MM.1S (cell line): Measurements from ENCODE around the gene CLEC2L.

ENCODE experiments used
- DNase-seq: peaks from one replicate; pipeline ENCODE4 v3.0.0-alpha.2; 2015
- H2AFZ ChIP-seq: fragments of 300-600 bp; sonication (generic); 2 replicates; pipeline ENCODE4 v1.6.0; 2016; ENCODE audit warnings: antibody characterized with exemption, low read length
- H3F3A ChIP-seq: fragments of 300-600 bp; sonication (generic); 2 replicates; pipeline ENCODE4 v1.6.1; 2016; ENCODE audit warnings: mild to moderate bottlenecking, antibody characterized with exemption, low read length, moderate library complexity, mixed read lengths; ENCODE audit not compliant: insufficient read depth
- H3K27ac ChIP-seq: fragments of 300-600 bp; sonication (generic); 2 replicates; pipeline ENCODE4 v1.5.1; 2016; ENCODE audit warnings: mild to moderate bottlenecking, low read length
- H3K27me3 ChIP-seq: fragments of 300-600 bp; sonication (generic); replicated peaks from 2 replicates; pipeline ENCODE4 v1.6.0; 2016; ENCODE audit warnings: low read length; ENCODE audit not compliant: insufficient read depth
- H3K36me3 ChIP-seq: fragments of 300-600 bp; sonication (generic); replicated peaks from 2 replicates; pipeline ENCODE4 v1.6.1; 2016; ENCODE audit warnings: mild to moderate bottlenecking, low read length, mixed read lengths; ENCODE audit not compliant: insufficient read depth
- H3K4me1 ChIP-seq: fragments of 300-600 bp; sonication (generic); 2 replicates; pipeline ENCODE4 v1.6.1; 2016; ENCODE audit warnings: low read length, mixed read lengths
- H3K4me2 ChIP-seq: fragments of 300-600 bp; sonication (generic); 2 replicates; pipeline ENCODE4 v1.6.0; 2016; ENCODE audit warnings: low read depth, low read length
- H3K4me3 ChIP-seq: fragments of 300-600 bp; sonication (generic); 2 replicates; pipeline ENCODE4 v1.5.1; 2016; ENCODE audit warnings: low read length, mixed read lengths
- H3K79me2 ChIP-seq: fragments of 300-600 bp; sonication (generic); 2 replicates; pipeline ENCODE4 v1.6.1; 2016; ENCODE audit warnings: mixed run types, low read length, mixed read lengths
- H3K9ac ChIP-seq: fragments of 300-600 bp; sonication (generic); 2 replicates; pipeline ENCODE4 v1.6.1; 2016; ENCODE audit warnings: low read length, mixed read lengths
- H3K9me2 ChIP-seq: fragments of 300-600 bp; sonication (generic); replicated peaks from 2 replicates; pipeline ENCODE4 v1.6.1; 2016; ENCODE audit warnings: mild to moderate bottlenecking, low read length, mixed read lengths; ENCODE audit not compliant: insufficient read depth
- H3K9me3 ChIP-seq: fragments of 300-600 bp; sonication (generic); replicated peaks from 2 replicates; pipeline ENCODE4 v1.6.1; 2016; ENCODE audit warnings: mild to moderate bottlenecking, low read length, mixed read lengths; ENCODE audit not compliant: insufficient read depth
- H4K20me1 ChIP-seq: fragments of 300-600 bp; sonication (generic); 2 replicates; pipeline ENCODE4 v1.6.1; 2016; ENCODE audit warnings: mild to moderate bottlenecking, low read length, moderate library complexity, mixed read lengths; ENCODE audit not compliant: insufficient read depth
- EZH2 ChIP-seq: fragments of 300-600 bp; sonication (generic); optimal IDR thresholded peaks from 2 replicates; pipeline ENCODE3; 2017; ENCODE audit warnings: low read depth, mild to moderate bottlenecking, antibody characterized with exemption, low read length, mixed read lengths
- EZH2phosphoT487 ChIP-seq: fragments of 300-600 bp; sonication (generic); IDR thresholded peaks from 2 replicates; pipeline ENCODE4 v1.6.1; 2018; ENCODE audit warnings: antibody characterized with exemption, low read length
- TF ChIP-seq, protein P1 (sequence below): fragments of 300-600 bp; sonication (generic); IDR thresholded peaks from 2 replicates; pipeline ENCODE4 v1.5.1; 2016; ENCODE audit warnings: antibody characterized with exemption, low read length, mixed read lengths

The CLEC2L gene

DNA sequence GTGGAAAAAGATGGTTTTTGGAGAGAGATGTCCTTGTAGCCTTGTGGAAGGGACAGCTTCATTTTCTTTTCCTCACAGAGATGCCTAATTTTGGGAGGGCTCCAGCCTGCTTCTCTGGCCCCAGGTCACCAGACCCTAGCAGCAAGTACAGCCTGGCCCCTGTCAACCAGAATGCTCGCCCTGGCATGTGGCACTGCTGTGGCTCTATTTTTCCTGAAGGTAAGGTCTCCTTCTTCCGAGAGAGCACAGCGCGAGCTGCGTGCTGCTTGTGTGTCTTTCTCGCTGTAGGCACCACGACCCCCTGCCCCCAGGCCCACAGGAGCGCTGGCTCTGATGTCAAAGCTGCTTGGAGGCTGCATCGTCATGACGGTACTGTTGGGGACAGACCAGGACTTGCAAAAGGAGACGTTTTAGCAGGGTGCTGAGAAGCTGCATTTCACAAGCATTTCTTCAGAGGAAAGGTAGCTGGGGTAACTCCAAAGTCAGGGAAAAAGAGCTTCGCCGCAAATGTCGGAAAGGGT is 58.7 kb downstream of the CLEC2L start:
- 0 out of 2 replicates have a peak, but pooled peaks cover 2% of the 10 kb centered on the region for H3K36me3 ChIP-seq
- no peak overlapping the region for H2AFZ ChIP-seq
- no peaks in the 10 kb centered on the region for H3K9me3 ChIP-seq
- H3K4me2 ChIP-seq, result no peak overlapping the region
- no peaks in the 10 kb centered on the region for H3F3A ChIP-seq
- no peaks in the 10 kb centered on the region for H3K79me2 ChIP-seq
- TF ChIP-seq, protein P1, sequence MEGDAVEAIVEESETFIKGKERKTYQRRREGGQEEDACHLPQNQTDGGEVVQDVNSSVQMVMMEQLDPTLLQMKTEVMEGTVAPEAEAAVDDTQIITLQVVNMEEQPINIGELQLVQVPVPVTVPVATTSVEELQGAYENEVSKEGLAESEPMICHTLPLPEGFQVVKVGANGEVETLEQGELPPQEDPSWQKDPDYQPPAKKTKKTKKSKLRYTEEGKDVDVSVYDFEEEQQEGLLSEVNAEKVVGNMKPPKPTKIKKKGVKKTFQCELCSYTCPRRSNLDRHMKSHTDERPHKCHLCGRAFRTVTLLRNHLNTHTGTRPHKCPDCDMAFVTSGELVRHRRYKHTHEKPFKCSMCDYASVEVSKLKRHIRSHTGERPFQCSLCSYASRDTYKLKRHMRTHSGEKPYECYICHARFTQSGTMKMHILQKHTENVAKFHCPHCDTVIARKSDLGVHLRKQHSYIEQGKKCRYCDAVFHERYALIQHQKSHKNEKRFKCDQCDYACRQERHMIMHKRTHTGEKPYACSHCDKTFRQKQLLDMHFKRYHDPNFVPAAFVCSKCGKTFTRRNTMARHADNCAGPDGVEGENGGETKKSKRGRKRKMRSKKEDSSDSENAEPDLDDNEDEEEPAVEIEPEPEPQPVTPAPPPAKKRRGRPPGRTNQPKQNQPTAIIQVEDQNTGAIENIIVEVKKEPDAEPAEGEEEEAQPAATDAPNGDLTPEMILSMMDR, result no peak
- no peaks in the 10 kb centered on the region for H3K27me3 ChIP-seq
- no peak overlapping the region for H3K9ac ChIP-seq
- H3K4me1 ChIP-seq, result no peaks in the 10 kb centered on the region
- H3K9me2 ChIP-seq, result no peaks in the 10 kb centered on the region
- H3K4me3 ChIP-seq, result no peak overlapping the region
- H4K20me1 ChIP-seq, result no peaks in the 10 kb centered on the region
- DNase-seq, result no peak
- H3K27ac ChIP-seq, result no peak overlapping the region

DNA sequence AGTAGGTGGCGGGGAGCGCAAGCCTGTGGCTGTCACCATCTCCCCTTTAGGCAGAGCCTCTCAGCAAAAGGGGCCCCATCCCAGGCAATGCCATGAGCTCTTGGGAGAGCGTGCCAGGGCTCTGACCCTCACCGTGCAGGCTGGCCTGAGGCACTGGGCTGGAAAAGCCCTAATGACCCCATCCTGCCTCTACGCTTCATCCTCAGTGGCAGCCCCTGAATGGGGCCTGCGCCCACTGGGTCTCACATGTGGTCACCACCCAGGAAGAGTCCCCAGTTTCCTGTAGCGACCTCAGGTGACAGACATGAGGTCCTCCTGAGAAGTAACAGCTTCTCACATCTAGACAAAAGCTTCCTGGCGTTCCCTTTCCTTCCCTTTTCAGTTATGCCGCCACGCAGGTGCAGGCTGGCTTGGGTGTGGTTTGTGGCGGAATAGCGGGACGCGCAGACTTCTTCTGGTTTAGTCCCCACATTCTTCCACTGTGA is 59.2 kb downstream of the CLEC2L start:
- H3F3A ChIP-seq, result no peaks in the 10 kb centered on the region
- no peaks in the 10 kb centered on the region for H3K27me3 ChIP-seq
- no peaks in the 10 kb centered on the region for H4K20me1 ChIP-seq
- no peak for DNase-seq
- H3K9ac ChIP-seq, result no peak overlapping the region
- no peak overlapping the region for H3K4me3 ChIP-seq
- 0 out of 2 replicates have a peak, but pooled peaks cover 2% of the 10 kb centered on the region for H3K36me3 ChIP-seq
- no peaks in the 10 kb centered on the region for H3K9me3 ChIP-seq
- no peak overlapping the region for H3K27ac ChIP-seq
- no peaks in the 10 kb centered on the region for H3K4me1 ChIP-seq
- H3K9me2 ChIP-seq, result no peaks in the 10 kb centered on the region
- no peak overlapping the region for H3K4me2 ChIP-seq
- TF ChIP-seq, protein P1, result no peak
- TF ChIP-seq EZH2phosphoT487 (no peak), EZH2 (no peak)
- no peaks in the 10 kb centered on the region for H3K79me2 ChIP-seq
- H2AFZ ChIP-seq, result no peak overlapping the region

DNA sequence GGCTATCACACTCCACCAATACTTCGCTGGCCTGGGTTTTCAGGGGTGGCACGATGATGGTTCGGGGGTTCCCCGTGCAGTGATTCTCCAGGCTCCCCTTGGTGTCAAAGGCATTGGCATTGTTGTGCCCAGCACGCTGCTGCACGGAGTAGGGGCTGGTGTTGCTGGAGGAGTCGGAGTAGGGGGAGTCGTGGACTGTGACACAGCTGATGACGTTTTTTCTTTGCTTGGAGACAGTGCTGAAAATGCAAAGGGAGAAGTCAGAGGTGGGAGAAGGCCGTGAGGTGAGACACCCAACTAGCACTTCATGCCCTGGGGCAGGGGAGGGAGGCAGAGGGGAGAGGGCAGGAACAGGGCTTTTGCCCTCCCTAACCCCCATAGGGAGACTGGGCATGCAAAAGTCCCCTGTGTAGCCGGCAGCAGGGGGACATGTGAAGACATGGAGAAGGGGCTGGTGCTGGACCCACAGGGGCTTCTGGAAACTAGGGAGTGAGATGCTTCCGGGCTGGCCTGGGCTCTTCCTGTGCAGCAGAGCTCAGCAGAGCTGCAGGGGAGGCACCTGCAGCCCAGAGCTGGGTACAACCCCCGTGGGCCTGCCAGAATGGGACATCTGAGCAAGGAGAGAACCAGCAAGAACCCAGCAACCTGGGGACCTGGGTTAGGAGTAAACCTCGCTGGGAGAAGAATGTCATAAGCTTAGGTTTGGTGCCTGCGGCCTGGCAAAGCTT is 60.5 kb downstream of the CLEC2L start:
- Histone ChIP-seq H3K4me2 (no peak overlapping the region), H3K4me1 (no peaks in the 10 kb centered on the region), H3K36me3 (0 out of 2 replicates have a peak, but pooled peaks cover 2% of the 10 kb centered on the region), H3K9me3 (no peaks in the 10 kb centered on the region), H3K9ac (no peak overlapping the region), H2AFZ (no peak overlapping the region), H3K9me2 (no peaks in the 10 kb centered on the region), H3K27ac (no peak overlapping the region), H3F3A (no peaks in the 10 kb centered on the region), H3K27me3 (no peaks in the 10 kb centered on the region), H3K79me2 (no peaks in the 10 kb centered on the region), H3K4me3 (no peak overlapping the region), H4K20me1 (no peaks in the 10 kb centered on the region)
- TF ChIP-seq, protein P1, result no peak
- TF ChIP-seq EZH2phosphoT487, result no peak
- no peak for DNase-seq
